Keratinocyte (primary cell): Measurements from ENCODE around the gene PLA2G6. TPM values are rescaled to one million over a fixed set of nuclear protein-coding genes. Genes with fewer than 3 reads are reported as not detected.

Source experiments
- DNase-seq: peaks from one replicate; pipeline ENCODE4 v3.0.0-alpha.2; 2011; ENCODE audit warnings: low read depth, missing footprints, low spot score
- FAIRE-seq: peaks from 2 replicates; lab custom pipeline; 2011; peaks lifted over from hg19 to GRCh38; lab: Jason Lieb, UNC
- H2AFZ ChIP-seq: 2 replicates; pipeline ENCODE4 v1.6.0; 2012; ENCODE audit warnings: low read length, control low read depth, inconsistent platforms; ENCODE audit not compliant: control insufficient read depth
- H3K27ac ChIP-seq: 2 replicates; pipeline ENCODE4 v1.5.1; 2011; ENCODE audit warnings: low read length; ENCODE audit not compliant: control insufficient read depth, insufficient read depth
- H3K27me3 ChIP-seq: 3 replicates; pipeline ENCODE4 v1.6.0; 2011; ENCODE audit warnings: low read length; ENCODE audit not compliant: control insufficient read depth, insufficient read depth; ENCODE audit errors: extremely low read depth
- H3K36me3 ChIP-seq, 2 experiments: 2 replicates in 1 of 2; 3 replicates in 1 of 2; pipeline ENCODE4 v1.5.1; 2011; ENCODE audit warnings: low read length in 2 of 2, mild to moderate bottlenecking in 1 of 2; ENCODE audit not compliant: control insufficient read depth in 2 of 2, insufficient read depth in 2 of 2; ENCODE audit errors: extremely low read depth in 1 of 2
- H3K4me1 ChIP-seq: 3 replicates; pipeline ENCODE4 v1.5.1; 2011; ENCODE audit warnings: low read length; ENCODE audit not compliant: control insufficient read depth, insufficient read depth; ENCODE audit errors: extremely low read depth
- H3K4me2 ChIP-seq: 3 replicates; pipeline ENCODE4 v1.6.0; 2011; ENCODE audit warnings: low read depth, low read length; ENCODE audit not compliant: control insufficient read depth, insufficient read depth; ENCODE audit errors: extremely low read depth
- H3K4me3 ChIP-seq, 3 experiments: fragments of 200-600 bp in 1 of 3; sonication (generic) in 1 of 3; 2 replicates in 2 of 3; 3 replicates in 1 of 3; pipeline ENCODE4 v1.5.1; 2011 to 2016; ENCODE audit warnings: low read length in 3 of 3, mild to moderate bottlenecking in 3 of 3, control low read depth in 2 of 3, inconsistent platforms in 1 of 3, low read depth in 1 of 3, mixed read lengths in 1 of 3, mixed run types in 1 of 3, moderate library complexity in 1 of 3; ENCODE audit not compliant: control insufficient read depth in 2 of 3, insufficient read depth in 2 of 3; ENCODE audit errors: extremely low read depth in 1 of 3
- H3K79me2 ChIP-seq: 2 replicates; pipeline ENCODE4 v1.6.0; 2012; ENCODE audit warnings: low read length; ENCODE audit not compliant: control insufficient read depth, insufficient read depth
- H3K9ac ChIP-seq: 3 replicates; pipeline ENCODE4 v1.6.0; 2011; ENCODE audit warnings: low read length; ENCODE audit not compliant: control insufficient read depth, insufficient read depth; ENCODE audit errors: extremely low read depth
- H3K9me1 ChIP-seq: 3 replicates; pipeline ENCODE4 v1.6.0; 2011; ENCODE audit warnings: low read length; ENCODE audit not compliant: control insufficient read depth, insufficient read depth; ENCODE audit errors: extremely low read depth
- H3K9me3 ChIP-seq: 2 replicates; pipeline ENCODE4 v1.5.1; 2012; ENCODE audit warnings: low read depth, low read length; ENCODE audit not compliant: control insufficient read depth
- H4K20me1 ChIP-seq: 3 replicates; pipeline ENCODE4 v1.6.0; 2011; ENCODE audit warnings: low read length; ENCODE audit not compliant: control insufficient read depth, insufficient read depth; ENCODE audit errors: extremely low read depth
- EZH2 ChIP-seq: IDR thresholded peaks from one replicate; pipeline ENCODE4 v1.6.1; 2012; ENCODE audit warnings: inconsistent platforms, mild to moderate bottlenecking, low read length, moderate library complexity
- dilution Hi-C: fragments of 300-500 bp; cut with MboI; formaldehyde crosslinking; loops from one replicate; pipeline ENCODE4 v1.7.0; 2020; ENCODE audit warnings: low sequenced_read_pairs; ENCODE audit not compliant: extremely low pct_ligation_motif_present
- polyA plus RNA-seq, 5 experiments: library from polyadenylated mRNA; depleted of rRNA in 3 of 5; stranded (reverse) in 3 of 5; stranded (forward) in 1 of 5; unstranded in 1 of 5; fragments of >200 nt; gene quantifications; 1 replicate in 1 of 5; 2 replicates in 3 of 5; 3 replicates in 1 of 5; pipeline versions ENCODE4 v1.2.1 to v1.2.3, GENCODE V29; 2011 to 2012; ENCODE audit warnings: missing spikeins in 2 of 5, low read depth in 1 of 5, low replicate concordance in 1 of 5
- TF ChIP-seq, protein P1 (sequence below), 3 experiments: IDR thresholded peaks in 1 of 3; conservative IDR thresholded peaks in 1 of 3; optimal IDR thresholded peaks in 1 of 3; 2 replicates in 2 of 3; 3 replicates in 1 of 3; pipeline versions ENCODE3 to v1.5.1; 2011; ENCODE audit warnings: low read length in 3 of 3, mild to moderate bottlenecking in 3 of 3, moderate library complexity in 2 of 3, control low read depth in 1 of 3, inconsistent platforms in 1 of 3; ENCODE audit not compliant: insufficient read depth in 2 of 3; ENCODE audit errors: extremely low read depth in 1 of 3

Gene PLA2G6
- polyA plus RNA-seq, 1 donor (not counting 4 experiments of a cell fraction or from before 2014, with no cell fraction given), result 5.2 TPM

DNA sequence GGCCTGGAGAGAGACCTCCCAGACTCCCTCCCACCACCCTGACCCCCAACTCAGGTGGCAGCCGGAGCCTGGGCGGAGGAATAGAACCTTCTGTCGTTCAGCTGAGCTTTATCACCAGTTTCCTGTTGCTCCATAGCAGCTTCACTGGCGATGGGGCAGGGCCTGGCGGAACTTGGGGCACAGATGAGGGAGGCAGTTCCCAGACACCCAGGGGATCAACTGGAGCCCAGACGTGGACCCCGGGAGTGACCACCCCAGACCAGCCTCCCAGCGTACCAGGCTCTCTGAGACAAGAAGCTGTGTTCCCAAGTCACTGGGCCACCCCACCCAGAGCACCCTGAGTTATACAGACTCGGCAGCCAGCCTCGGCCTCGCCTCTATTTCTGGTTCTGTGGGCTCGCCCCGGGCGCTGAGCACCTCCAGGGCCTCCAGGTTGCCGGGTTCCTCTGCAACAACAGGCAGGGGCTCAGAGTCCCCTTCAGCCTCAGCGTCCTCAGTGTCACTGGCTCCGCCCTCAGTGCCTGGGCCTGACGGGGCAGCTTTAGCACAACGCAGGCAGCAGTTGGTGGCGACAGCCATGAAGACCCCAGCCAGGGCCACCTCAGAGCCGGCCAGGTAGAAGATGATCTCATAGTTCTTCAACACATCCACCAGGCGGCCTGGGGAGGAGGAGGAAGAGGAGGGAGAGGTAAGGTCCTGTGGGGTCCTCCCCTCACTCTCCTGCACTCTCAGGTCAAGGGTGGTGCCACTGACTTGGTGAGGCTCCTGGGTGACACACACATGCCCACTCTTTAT is 103.4 kb downstream of the PLA2G6 start:
- Histone ChIP-seq H3K27me3 (peaks cover 27% of the 10 kb centered on the region), H4K20me1 (no peaks in the 10 kb centered on the region), H3K9ac (no peak overlapping the region), H3K27ac (no peak overlapping the region), H3K36me3 (peaks cover 0 to 6% of the 10 kb centered on the region in 2 experiments), H3K4me2 (no peak overlapping the region), H3K79me2 (no peaks in the 10 kb centered on the region), H2AFZ (no peak overlapping the region), H3K9me1 (no peaks in the 10 kb centered on the region), H3K4me3 (no peak overlapping the region), H3K4me1 (no peaks in the 10 kb centered on the region), H3K9me3 (no peaks in the 10 kb centered on the region)
- DNase-seq (no peak), FAIRE-seq (no peak)
- TF ChIP-seq, protein P1, sequence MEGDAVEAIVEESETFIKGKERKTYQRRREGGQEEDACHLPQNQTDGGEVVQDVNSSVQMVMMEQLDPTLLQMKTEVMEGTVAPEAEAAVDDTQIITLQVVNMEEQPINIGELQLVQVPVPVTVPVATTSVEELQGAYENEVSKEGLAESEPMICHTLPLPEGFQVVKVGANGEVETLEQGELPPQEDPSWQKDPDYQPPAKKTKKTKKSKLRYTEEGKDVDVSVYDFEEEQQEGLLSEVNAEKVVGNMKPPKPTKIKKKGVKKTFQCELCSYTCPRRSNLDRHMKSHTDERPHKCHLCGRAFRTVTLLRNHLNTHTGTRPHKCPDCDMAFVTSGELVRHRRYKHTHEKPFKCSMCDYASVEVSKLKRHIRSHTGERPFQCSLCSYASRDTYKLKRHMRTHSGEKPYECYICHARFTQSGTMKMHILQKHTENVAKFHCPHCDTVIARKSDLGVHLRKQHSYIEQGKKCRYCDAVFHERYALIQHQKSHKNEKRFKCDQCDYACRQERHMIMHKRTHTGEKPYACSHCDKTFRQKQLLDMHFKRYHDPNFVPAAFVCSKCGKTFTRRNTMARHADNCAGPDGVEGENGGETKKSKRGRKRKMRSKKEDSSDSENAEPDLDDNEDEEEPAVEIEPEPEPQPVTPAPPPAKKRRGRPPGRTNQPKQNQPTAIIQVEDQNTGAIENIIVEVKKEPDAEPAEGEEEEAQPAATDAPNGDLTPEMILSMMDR (optimal IDR thresholded peaks at IDR 0.05 in 1 of 3, IDR thresholded peaks at IDR 0.05 in 1 of 3, conservative IDR thresholded peaks at IDR 0.05 in 1 of 3; ENCODE audit: extremely low read depth in 1 of 3, insufficient read depth in 2 of 3, low read length in 3 of 3), result no peak
- TF ChIP-seq EZH2, result no peak
- dilution Hi-C loops, result no loop called here

DNA sequence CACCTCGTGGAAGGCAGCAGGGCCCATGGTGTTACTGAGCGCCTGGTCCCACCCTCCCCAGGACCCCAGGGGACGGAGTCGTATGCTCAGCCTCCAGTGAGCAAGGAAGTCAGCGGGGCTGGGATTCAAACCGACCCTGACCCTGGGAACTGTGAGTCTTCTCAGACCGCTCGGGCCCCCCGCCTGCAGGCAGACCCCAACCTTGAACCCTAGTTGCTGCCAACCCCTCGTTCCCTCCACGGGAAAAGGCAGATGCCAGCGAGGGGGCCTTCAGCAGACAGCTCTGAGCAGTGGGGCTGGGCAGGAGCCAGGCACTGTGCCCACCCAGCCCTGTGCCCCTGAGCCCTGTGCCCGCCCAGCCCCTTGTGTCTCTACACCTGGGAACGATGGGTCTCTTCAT is 104.0 kb downstream of the PLA2G6 start:
- Histone ChIP-seq H3K4me3 (no peak overlapping the region), H3K9ac (no peak overlapping the region), H3K27me3 (peaks cover 21% of the 10 kb centered on the region), H3K4me2 (no peak overlapping the region), H3K36me3 (peaks cover 6 to 10% of the 10 kb centered on the region in 2 experiments), H4K20me1 (no peaks in the 10 kb centered on the region), H3K79me2 (no peaks in the 10 kb centered on the region), H3K9me1 (no peaks in the 10 kb centered on the region), H3K9me3 (no peaks in the 10 kb centered on the region), H3K4me1 (no peaks in the 10 kb centered on the region), H3K27ac (no peak overlapping the region), H2AFZ (no peak overlapping the region)
- no peak for TF ChIP-seq EZH2
- TF ChIP-seq, protein P1 (optimal IDR thresholded peaks at IDR 0.05 in 1 of 3, IDR thresholded peaks at IDR 0.05 in 1 of 3, conservative IDR thresholded peaks at IDR 0.05 in 1 of 3; ENCODE audit: extremely low read depth in 1 of 3, insufficient read depth in 2 of 3, low read length in 3 of 3), result no peak
- dilution Hi-C loops, result no loop called here
- FAIRE-seq (no peak), DNase-seq (no peak)
